Breast epithelium (tissue), 4 donors: ENCODE results near the gene RELN. TPM values are rescaled to one million over a fixed set of nuclear protein-coding genes. Genes with fewer than 3 reads are reported as not detected.

Experiments used
- DNase-seq, 2 donors: peaks; one replicate each; pipeline ENCODE4 v3.0.0-alpha.2; 2019; ENCODE audit warnings: low spot score in 2 of 2
- H3K27ac ChIP-seq, 2 donors: fragments of 200-600 bp; sonication (generic) in 1 of 2; one replicate each; pipeline ENCODE4 v1.5.1; 2016 to 2019; ENCODE audit warnings: mild to moderate bottlenecking in 1 of 2
- H3K27me3 ChIP-seq, 2 donors: fragments of 200-600 bp; sonication (generic) in 1 of 2; one replicate each; pipeline versions ENCODE4 v1.5.1 to v1.6.0; 2017 to 2019; ENCODE audit warnings: control low read depth in 1 of 2, mild to moderate bottlenecking in 1 of 2
- H3K36me3 ChIP-seq: fragments of 200-600 bp; one replicate; pipeline ENCODE4 v1.5.1; 2019
- H3K4me1 ChIP-seq, 2 donors: fragments of 200-600 bp; sonication (generic); one replicate each; pipeline ENCODE4 v1.5.1; 2016 to 2019; ENCODE audit warnings: control low read depth in 1 of 2
- H3K4me3 ChIP-seq, 3 donors: fragments of 200-600 bp; sonication (generic); 1 replicate in 2 of 3; 2 replicates in 1 of 3; pipeline ENCODE4 v1.5.1; 2016 to 2019; ENCODE audit warnings: mild to moderate bottlenecking in 3 of 3, moderate library complexity in 2 of 3
- H3K9me3 ChIP-seq, 2 donors: fragments of 200-600 bp; sonication (generic) in 1 of 2; one replicate each; pipeline ENCODE4 v1.5.1; 2016 to 2019; ENCODE audit warnings: control low read depth in 1 of 2
- CTCF ChIP-seq, 3 donors: fragments of 450-650 bp; IDR thresholded peaks; one replicate each; pipeline ENCODE4 v1.5.1; 2016 to 2017; ENCODE audit warnings: antibody characterized with exemption in 3 of 3, mild to moderate bottlenecking in 3 of 3, moderate library complexity in 3 of 3
- POLR2A ChIP-seq: fragments of 450-650 bp; IDR thresholded peaks from one replicate; pipeline ENCODE4 v1.6.1; 2016; ENCODE audit warnings: antibody characterized with exemption, mild to moderate bottlenecking, moderate library complexity
- POLR2AphosphoS5 ChIP-seq, 3 donors: sonication (generic); formaldehyde crosslinking; IDR thresholded peaks; one replicate each; pipeline ENCODE4 v1.6.1; 2017; ENCODE audit warnings: antibody characterized with exemption in 3 of 3
- intact Hi-C: fragments of 100-400 bp; cut with DNase I; formaldehyde crosslinking; loops from one replicate; pipeline ENCODE4 v1.15.1; 2023; ENCODE audit warnings: low total_unique reads
- total RNA-seq, 3 donors: library from RNA; depleted of rRNA; stranded (reverse); fragments of >200 nt; gene quantifications; one replicate each; pipeline ENCODE4 v1.1.0, GENCODE V29; 2016

Gene RELN
- total RNA-seq, 3 donors from 2014 or later = 3.0 to 9.8 (median 4.5) TPM

- no peak overlapping the region for H3K4me3 ChIP-seq
- no peak for TF ChIP-seq CTCF (IDR thresholded peaks at IDR 0.05)
- no peak for TF ChIP-seq POLR2A
- no peak for TF ChIP-seq POLR2AphosphoS5 (IDR thresholded peaks at IDR 0.05)
- H3K9me3 ChIP-seq = no peaks in the 10 kb centered on the region
- DNase-seq = no peak
- H3K4me1 ChIP-seq = no peaks in the 10 kb centered on the region
- intact Hi-C loops = no loop called here
- H3K36me3 ChIP-seq = no peaks in the 10 kb centered on the region
- no peak overlapping the region for H3K27ac ChIP-seq
- H3K27me3 ChIP-seq = no peaks in the 10 kb centered on the region
Measured at GRCh38 chr7:103466814-103467213, 522.6 kb downstream of the RELN start.

GRCh38 chr7:103462358-103462757 is 527.1 kb downstream of the RELN start:
- no peak overlapping the region for H3K27ac ChIP-seq

GRCh38 chr7:103447073-103447960 is 542.1 kb downstream of the RELN start:
- peak overlapping the region in 2 of 3 donors; percentile 50 to 73 for H3K4me3 ChIP-seq
- no peaks in the 10 kb centered on the region for H3K9me3 ChIP-seq
- no peak overlapping the region for H3K27ac ChIP-seq
- TF ChIP-seq CTCF (IDR thresholded peaks at IDR 0.05) (peak in 2 of 3 donors; percentile 23 to 50), POLR2A (no peak), POLR2AphosphoS5 (IDR thresholded peaks at IDR 0.05) (no peak)
- H3K4me1 ChIP-seq = no peaks in the 10 kb centered on the region
- peaks cover 0 to 23% of the 10 kb centered on the region in 2 donors for H3K27me3 ChIP-seq
- intact Hi-C loops = no loop called here
- H3K36me3 ChIP-seq = no peaks in the 10 kb centered on the region
- DNase-seq = no peak

More at GRCh38 chr7:103462358-103462757, 527.1 kb downstream of the RELN start:
- Histone ChIP-seq H3K4me1 (no peaks in the 10 kb centered on the region), H3K9me3 (no peaks in the 10 kb centered on the region), H3K36me3 (no peaks in the 10 kb centered on the region), H3K4me3 (no peak overlapping the region), H3K27me3 (no peaks in the 10 kb centered on the region)
- TF ChIP-seq POLR2A (no peak), CTCF (IDR thresholded peaks at IDR 0.05) (no peak), POLR2AphosphoS5 (IDR thresholded peaks at IDR 0.05) (no peak)
- no peak for DNase-seq
- intact Hi-C loops = no loop called here

GRCh38 chr7:103446049-103446520 is 543.4 kb downstream of the RELN start, which contains the start of gene SLC26A5:
TSS of gene SLC26A5 (minus strand) at chr7:103446207. CDS start at chr7:103421514, 24,693 bp downstream.
- H3K27me3 ChIP-seq = peaks cover 0 to 23% of the 10 kb centered on the region in 2 donors

More at GRCh38 chr7:103446049-103446520, 543.4 kb downstream of the RELN start, which contains the start of gene SLC26A5:
- no peak for DNase-seq
- Histone ChIP-seq H3K27ac (peak within 1 kb of the TSS; percentile 21 to 77), H3K36me3 (no peaks in the 10 kb centered on the region), H3K4me1 (no peaks in the 10 kb centered on the region), H3K4me3 (peak within 1 kb of the TSS; percentile 13 to 73 (median 50)), H3K9me3 (no peaks in the 10 kb centered on the region)
- TF ChIP-seq POLR2A = no peak
- TF ChIP-seq POLR2AphosphoS5 (IDR thresholded peaks at IDR 0.05) = no peak
- no peak for TF ChIP-seq CTCF (IDR thresholded peaks at IDR 0.05)
- intact Hi-C loops = no loop called here
